A673 (cell line): ENCODE data around the gene NEO1. TPM values are rescaled to one million over a fixed set of nuclear protein-coding genes. Genes with fewer than 3 reads are reported as not detected.

ENCODE experiments used
- BruUV-seq: library from RNA; stranded (reverse); fragments of 400-500 nt; replicated peaks from 2 replicates; lab custom pipeline; 2021; lab: Mats Ljungman, UMichigan
- CTCF ChIA-PET: fragments of 300-600 bp; sonication (Branson Sonifier 250); formaldehyde crosslinking; loops from one replicate; lab custom pipeline; 2022; ENCODE audit warnings: antibody characterized with exemption; lab: Charles Lee
- POLR2A ChIA-PET: fragments of 300-600 bp; sonication (Branson Sonifier 250); formaldehyde crosslinking; loops from one replicate; lab custom pipeline; 2022; ENCODE audit warnings: antibody characterized with exemption; ENCODE audit not compliant: low non-redundant PET; lab: Charles Lee
- DNase-seq: peaks from one replicate; pipeline ENCODE4 v3.0.0-alpha.2; 2015; ENCODE audit warnings: low spot score
- H3K27ac ChIP-seq: fragments of 200-600 bp; sonication (generic); 2 replicates; pipeline ENCODE4 v1.5.1; 2016; ENCODE audit warnings: mixed run types, low read depth, mild to moderate bottlenecking, mixed read lengths, antibody characterized with exemption, low read length; ENCODE audit not compliant: poor library complexity, severe bottlenecking
- H3K27me3 ChIP-seq: fragments of 200-600 bp; sonication (generic); replicated peaks from 2 replicates; pipeline ENCODE4 v1.6.1; 2017; ENCODE audit warnings: mixed run types, low read depth, mild to moderate bottlenecking, mixed read lengths, antibody characterized with exemption, low read length; ENCODE audit not compliant: insufficient read depth, poor library complexity
- H3K36me3 ChIP-seq: fragments of 200-600 bp; sonication (generic); 2 replicates; pipeline ENCODE4 v1.6.1; 2016; ENCODE audit warnings: mixed run types, mild to moderate bottlenecking, mixed read lengths, antibody characterized with exemption, low read length; ENCODE audit not compliant: insufficient read depth, poor library complexity, severe bottlenecking
- H3K4me1 ChIP-seq: fragments of 200-600 bp; sonication (generic); 2 replicates; pipeline ENCODE4 v1.6.1; 2017; ENCODE audit warnings: mixed run types, mild to moderate bottlenecking, mixed read lengths, antibody characterized with exemption, low read length; ENCODE audit not compliant: insufficient read depth, poor library complexity, severe bottlenecking
- H3K4me3 ChIP-seq: fragments of 200-600 bp; sonication (generic); 2 replicates; pipeline ENCODE4 v1.5.1; 2016; ENCODE audit warnings: low read depth, mixed run types, mild to moderate bottlenecking, mixed read lengths, low read length; ENCODE audit not compliant: poor library complexity, severe bottlenecking
- H3K9me3 ChIP-seq: fragments of 200-600 bp; sonication (generic); 2 replicates; pipeline ENCODE4 v1.6.1; 2016; ENCODE audit warnings: mixed run types, low read depth, mild to moderate bottlenecking, mixed read lengths, antibody characterized with exemption, low read length; ENCODE audit not compliant: poor library complexity, severe bottlenecking
- CTCF ChIP-seq: fragments of 300-800, 200-600 bp; sonication (generic); conservative IDR thresholded peaks from 2 replicates; pipeline ENCODE4 v1.5.1; 2017; ENCODE audit warnings: low read depth, mild to moderate bottlenecking, antibody characterized with exemption, low read length, moderate library complexity, mixed read lengths
- EZH2 ChIP-seq: fragments of 200-600 bp; sonication (generic); IDR thresholded peaks from 2 replicates; pipeline ENCODE4 v1.6.1; 2017; ENCODE audit warnings: borderline replicate concordance, low read depth, mild to moderate bottlenecking, mixed read lengths, antibody characterized with exemption, low read length; ENCODE audit not compliant: poor library complexity, severe bottlenecking
- intact Hi-C: fragments of 100-400 bp; cut with micrococcal nuclease; formaldehyde crosslinking; loops from one replicate; pipeline ENCODE4 v1.10.0; 2022; ENCODE audit not compliant: unreplicated experiment
- total RNA-seq: library from RNA; stranded (reverse); gene quantifications from 2 replicates; pipeline ENCODE4 v1.2.3, GENCODE V29; 2021

Gene NEO1
- total RNA-seq, 1 experiment from 2014 or later: 72.6 TPM

DNA sequence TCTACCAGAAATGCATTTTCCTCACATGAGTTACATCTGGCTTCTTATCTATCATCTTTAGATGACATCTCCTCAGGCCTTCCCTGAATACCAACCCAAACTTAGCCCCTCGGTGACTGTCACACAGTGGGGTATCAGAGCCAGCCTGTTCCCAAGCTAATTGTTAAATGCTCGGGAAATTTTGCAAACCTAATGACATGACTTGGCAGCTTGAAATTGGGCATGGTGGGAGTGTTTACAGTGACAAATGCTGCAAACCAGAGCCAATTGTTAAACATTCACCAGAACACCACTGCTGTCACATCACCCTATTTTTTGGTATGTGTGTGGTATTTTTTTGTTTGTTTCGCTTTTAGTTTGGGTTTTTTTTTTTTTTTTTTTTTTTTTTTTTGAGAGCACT is 185.6 kb downstream of the NEO1 start:
- intact Hi-C loops: no loop called here
- H3K27me3 ChIP-seq: no peaks in the 10 kb centered on the region
- H3K9me3 ChIP-seq: no peaks in the 10 kb centered on the region
- no peaks in the 10 kb centered on the region for H3K36me3 ChIP-seq
- no peak overlapping the region for H3K27ac ChIP-seq
- TF ChIP-seq EZH2: no peak
- no peak for TF ChIP-seq CTCF
- BruUV-seq: no TSS peak
- CTCF ChIA-PET: interaction anchor here (0.5 to 0.7 kb wide), 3 partner anchors 29 to 330 kb away, joined by 3 to 6 read pairs (median 6); no protein-coding TSS in a partner anchor
- POLR2A ChIA-PET: no interaction called here
- no peak overlapping the region for H3K4me3 ChIP-seq
- H3K4me1 ChIP-seq: no peaks in the 10 kb centered on the region
- peak; percentile 37 for DNase-seq

DNA sequence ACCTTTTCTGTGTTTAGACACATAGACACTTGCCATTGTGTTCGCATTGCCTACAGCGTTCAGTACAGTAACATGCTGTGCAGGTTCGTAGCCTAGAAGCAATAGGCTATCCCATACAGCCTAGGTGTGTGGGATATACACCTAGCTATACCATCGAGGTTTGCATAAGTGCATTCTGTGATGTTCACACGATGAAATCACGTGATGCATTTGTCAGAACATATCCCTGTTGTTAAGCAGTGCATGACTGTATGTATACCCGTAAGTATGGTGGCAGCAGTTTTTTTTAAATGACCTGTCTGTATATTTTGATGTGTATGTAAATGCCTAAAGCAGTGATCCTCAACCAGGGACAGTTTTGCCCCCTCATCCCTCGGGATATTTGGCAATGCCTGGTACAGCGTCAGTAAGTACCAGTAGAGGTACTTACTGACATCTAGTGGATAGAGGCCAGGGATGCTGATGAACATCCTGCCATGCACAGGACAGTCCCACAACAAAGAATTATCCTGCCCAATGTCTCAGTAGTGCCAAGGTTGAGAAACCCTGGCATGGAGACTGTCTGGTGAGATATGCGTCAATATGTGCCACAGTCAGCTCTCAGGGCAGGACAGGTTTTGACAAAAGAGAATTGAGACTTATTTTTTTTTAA is 187.4 kb downstream of the NEO1 start:
- BruUV-seq: no TSS peak
- Histone ChIP-seq H3K36me3 (no peaks in the 10 kb centered on the region), H3K9me3 (no peaks in the 10 kb centered on the region), H3K4me1 (no peaks in the 10 kb centered on the region), H3K27ac (no peak overlapping the region), H3K4me3 (no peak overlapping the region), H3K27me3 (no peaks in the 10 kb centered on the region)
- ChIA-PET CTCF (no interaction called here), POLR2A (no interaction called here)
- intact Hi-C loops: loop anchor here (10.0 kb wide), 2 partner anchors 115 to 185 kb away; partner anchors contain the start of gene NEO1
- no peak for DNase-seq
- TF ChIP-seq EZH2 (no peak), CTCF (peak; percentile 30; the same call in 1 of the 2 replicates)

GRCh38 chr15:73240866-73241499 is 188.7 kb downstream of the NEO1 start:
- H3K27ac ChIP-seq: no peak overlapping the region

More at GRCh38 chr15:73240866-73241499, 188.7 kb downstream of the NEO1 start:
- ChIA-PET POLR2A (no interaction called here), CTCF (interaction anchor here (0.5 to 1.6 kb wide), 7 partner anchors 9 to 857 kb away, joined by 3 to 17 read pairs (median 3); no protein-coding TSS in a partner anchor)
- DNase-seq: peak; percentile 74
- Histone ChIP-seq H3K4me3 (no peak overlapping the region), H3K36me3 (no peaks in the 10 kb centered on the region), H3K4me1 (no peaks in the 10 kb centered on the region), H3K27me3 (no peaks in the 10 kb centered on the region), H3K9me3 (no peaks in the 10 kb centered on the region)
- peak; percentile 90 for TF ChIP-seq CTCF
- TF ChIP-seq EZH2: no peak
- BruUV-seq: no TSS peak
- intact Hi-C loops: loop anchor here (10.0 kb wide), 2 partner anchors 116 to 186 kb away; partner anchors contain the start of gene NEO1
